RWPE2 (cell line): Measurements from ENCODE around the gene CORO2B.

Source experiments
- ATAC-seq: fragments of 200-7000 bp; cut with Tn5 transposase; 3 replicates; pipeline ENCODE4 v1.9.1; 2021; ENCODE audit warnings: low read depth
- DNase-seq: peaks from one replicate; pipeline ENCODE4 v3.0.0-alpha.2; 2020; ENCODE audit warnings: low spot score
- H3K27ac ChIP-seq: fragments of 450-650 bp; 2 replicates; pipeline ENCODE4 v1.5.1; 2017; ENCODE audit warnings: mild to moderate bottlenecking; ENCODE audit not compliant: poor library complexity, severe bottlenecking
- H3K27me3 ChIP-seq: fragments of 250-450 bp; sonication (Bioruptor Pico); 2 replicates; pipeline ENCODE4 v1.5.1; 2021; ENCODE audit warnings: mild to moderate bottlenecking, moderate library complexity; ENCODE audit not compliant: insufficient read depth, poor library complexity, severe bottlenecking
- H3K36me3 ChIP-seq: fragments of 250-450 bp; sonication (Bioruptor Pico); 2 replicates; pipeline ENCODE4 v1.5.1; 2020; ENCODE audit warnings: low read depth, mild to moderate bottlenecking, moderate library complexity
- H3K4me1 ChIP-seq: fragments of 250-450 bp; sonication (Bioruptor Pico); 2 replicates; pipeline ENCODE4 v1.5.1; 2021; ENCODE audit warnings: mild to moderate bottlenecking, moderate library complexity; ENCODE audit not compliant: insufficient read depth, poor library complexity, severe bottlenecking
- H3K4me3 ChIP-seq: fragments of 250-450 bp; sonication (Bioruptor Pico); 2 replicates; pipeline ENCODE4 v1.5.1; 2021; ENCODE audit warnings: mild to moderate bottlenecking, moderate library complexity; ENCODE audit not compliant: severe bottlenecking
- H3K9me3 ChIP-seq: fragments of 250-450 bp; sonication (Bioruptor Pico); 2 replicates; pipeline ENCODE4 v1.5.1; 2021; ENCODE audit warnings: mild to moderate bottlenecking, moderate library complexity; ENCODE audit not compliant: severe bottlenecking
- CTCF ChIP-seq: fragments of 450-650 bp; IDR thresholded peaks from one replicate; pipeline ENCODE4 v1.5.1; 2017; ENCODE audit warnings: mild to moderate bottlenecking, moderate library complexity; ENCODE audit not compliant: poor library complexity, severe bottlenecking

CORO2B gene

GRCh38 chr15:68706931-68707330, 128.1 kb downstream of the CORO2B start:
- Histone ChIP-seq H3K4me1 (no peaks in the 10 kb centered on the region), H3K4me3 (no peak overlapping the region), H3K36me3 (no peaks in the 10 kb centered on the region), H3K27me3 (no peaks in the 10 kb centered on the region), H3K9me3 (no peaks in the 10 kb centered on the region), H3K27ac (no peak overlapping the region)
- ATAC-seq (no peak), DNase-seq (no peak)
- TF ChIP-seq CTCF = no peak

- no peak for TF ChIP-seq CTCF
- ATAC-seq = no peak
Measured at GRCh38 chr15:68707386-68707785, 128.6 kb downstream of the CORO2B start.

DNA sequence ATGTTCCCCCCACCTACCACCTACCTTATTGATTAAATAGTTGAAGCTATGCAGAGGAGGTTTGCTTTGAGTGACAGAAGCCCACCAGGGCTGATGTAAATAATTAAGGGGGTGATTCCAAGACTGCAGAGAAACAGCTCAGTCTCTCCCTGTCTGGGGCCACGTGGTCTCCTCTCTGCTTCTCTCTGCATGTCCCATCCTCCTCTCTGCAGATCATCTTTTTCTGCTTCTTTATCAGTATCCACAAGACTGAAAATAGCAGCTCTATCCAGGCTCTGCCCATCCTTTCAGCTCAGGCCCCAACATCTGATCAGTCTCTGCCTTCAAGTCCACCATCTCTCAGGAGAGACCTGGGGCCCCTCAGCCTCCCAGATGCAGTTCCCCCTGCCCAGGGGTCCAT, 131.1 kb downstream of the CORO2B start:
- no peaks in the 10 kb centered on the region for H3K36me3 ChIP-seq
- H3K4me3 ChIP-seq = no peak overlapping the region
- H3K27ac ChIP-seq = no peak overlapping the region
- H3K27me3 ChIP-seq = no peaks in the 10 kb centered on the region
- ATAC-seq (no peak), DNase-seq (no peak)
- no peaks in the 10 kb centered on the region for H3K4me1 ChIP-seq
- no peak for TF ChIP-seq CTCF
- H3K9me3 ChIP-seq = no peaks in the 10 kb centered on the region

More at GRCh38 chr15:68707386-68707785, 128.6 kb downstream of the CORO2B start:
- no peaks in the 10 kb centered on the region for H3K9me3 ChIP-seq
- H3K4me1 ChIP-seq = no peaks in the 10 kb centered on the region
- H3K27me3 ChIP-seq = no peaks in the 10 kb centered on the region
- no peak overlapping the region for H3K4me3 ChIP-seq
- no peaks in the 10 kb centered on the region for H3K36me3 ChIP-seq
- H3K27ac ChIP-seq = no peak overlapping the region
- no peak for DNase-seq

DNA sequence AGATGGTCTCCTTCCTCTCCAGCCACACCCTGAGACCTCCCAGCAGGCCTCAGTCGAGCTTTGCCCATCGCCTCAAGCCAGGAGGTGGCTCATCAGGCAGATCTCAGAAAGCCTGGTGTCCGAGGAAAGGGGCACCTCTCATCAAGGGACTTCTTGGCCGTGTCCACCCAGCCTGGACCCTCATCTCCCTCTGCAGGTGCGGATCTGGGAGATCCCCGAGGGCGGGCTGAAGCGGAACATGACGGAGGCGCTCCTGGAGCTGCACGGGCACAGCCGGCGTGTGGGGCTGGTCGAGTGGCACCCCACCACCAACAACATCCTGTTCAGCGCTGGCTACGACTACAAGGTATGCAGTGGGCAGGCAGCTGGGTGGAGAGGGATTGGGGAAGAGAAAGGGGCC, 131.7 kb downstream of the CORO2B start:
- no peaks in the 10 kb centered on the region for H3K4me1 ChIP-seq
- no peaks in the 10 kb centered on the region for H3K36me3 ChIP-seq
- DNase-seq (peak; percentile 74), ATAC-seq (no peak)
- no peak overlapping the region for H3K4me3 ChIP-seq
- no peaks in the 10 kb centered on the region for H3K27me3 ChIP-seq
- H3K27ac ChIP-seq = no peak overlapping the region
- TF ChIP-seq CTCF = no peak
- H3K9me3 ChIP-seq = no peaks in the 10 kb centered on the region

- no peak for TF ChIP-seq CTCF
- no peak overlapping the region for H3K27ac ChIP-seq
- no peaks in the 10 kb centered on the region for H3K36me3 ChIP-seq
- H3K9me3 ChIP-seq = no peaks in the 10 kb centered on the region
- no peak for ATAC-seq
- DNase-seq = no peak
- H3K27me3 ChIP-seq = no peaks in the 10 kb centered on the region
- no peak overlapping the region for H3K4me3 ChIP-seq
- no peaks in the 10 kb centered on the region for H3K4me1 ChIP-seq
Measured at GRCh38 chr15:68711406-68711805, 132.6 kb downstream of the CORO2B start.
